ENCODE results near the gene RPAP3.

- no peak for TF ChIP-seq CTCF (conservative IDR thresholded peaks at IDR 0.05; ENCODE audit: low read length)
- TF ChIP-seq EZH2phosphoT487 (IDR thresholded peaks at IDR 0.05; ENCODE audit: borderline replicate concordance, low read depth, low read length) = no peak
These were observed 42.0 kb upstream of the RPAP3 start for GRCh38 chr12:47747596-47748506.
